Neural progenitor cell (in vitro differentiated cells): ENCODE measurements around the gene CHRNE. TPM values are rescaled to one million over a fixed set of nuclear protein-coding genes. Genes with fewer than 3 reads are reported as not detected.

Experiments used
- DNase-seq: peaks from one replicate; pipeline ENCODE4 v3.0.0-alpha.2; 2016; ENCODE audit warnings: low spot score
- H2AFZ ChIP-seq: fragments of 200-600 bp; sonication (generic); replicated peaks from 2 replicates; pipeline ENCODE4 v1.6.1; 2016; ENCODE audit warnings: antibody characterized with exemption
- H3F3A ChIP-seq: fragments of 200-600 bp; sonication (generic); 2 replicates; pipeline ENCODE4 v1.6.1; 2016; ENCODE audit warnings: antibody characterized with exemption, low read depth
- H3K27ac ChIP-seq: fragments of 200-600 bp; sonication (generic); 2 replicates; pipeline ENCODE4 v1.5.1; 2016; ENCODE audit warnings: mild to moderate bottlenecking
- H3K27me3 ChIP-seq: fragments of 200-600 bp; sonication (generic); 2 replicates; pipeline ENCODE4 v1.6.1; 2016; ENCODE audit warnings: mild to moderate bottlenecking, moderate library complexity
- H3K36me3 ChIP-seq: fragments of 200-600 bp; sonication (generic); 2 replicates; pipeline ENCODE4 v1.5.1; 2016
- H3K4me1 ChIP-seq: fragments of 200-600 bp; sonication (generic); 2 replicates; pipeline ENCODE4 v1.6.1; 2016; ENCODE audit warnings: mixed run types
- H3K4me2 ChIP-seq: fragments of 200-600 bp; sonication (generic); 2 replicates; pipeline ENCODE4 v1.6.1; 2016
- H3K4me3 ChIP-seq: fragments of 200-600 bp; sonication (generic); 2 replicates; pipeline ENCODE4 v1.5.1; 2016
- H3K79me2 ChIP-seq: fragments of 200-600 bp; sonication (generic); 2 replicates; pipeline ENCODE4 v1.6.1; 2016; ENCODE audit warnings: low read depth
- H3K9ac ChIP-seq: fragments of 200-600 bp; sonication (generic); 2 replicates; pipeline ENCODE4 v1.6.1; 2016
- H3K9me3 ChIP-seq: fragments of 200-600 bp; sonication (generic); 2 replicates; pipeline ENCODE4 v1.5.1; 2016; ENCODE audit warnings: low read depth
- H4K20me1 ChIP-seq: fragments of 200-600 bp; sonication (generic); 2 replicates; pipeline ENCODE4 v1.6.1; 2016; ENCODE audit warnings: low read depth
- H3K27ac Mint-ChIP-seq: 3 replicates; pipeline ENCODE4 v1.8.0; 2021; ENCODE audit warnings: mixed read lengths
- H3K27me3 Mint-ChIP-seq: 2 replicates; pipeline ENCODE4 v1.8.0; 2022; ENCODE audit warnings: low read depth, mild to moderate bottlenecking, inconsistent platforms, moderate library complexity, mixed read lengths; ENCODE audit not compliant: insufficient read depth
- H3K36me3 Mint-ChIP-seq: 3 replicates; pipeline ENCODE4 v1.8.0; 2021; ENCODE audit warnings: mixed read lengths
- H3K4me1 Mint-ChIP-seq: 3 replicates; pipeline ENCODE4 v1.8.0; 2021; ENCODE audit warnings: mixed read lengths
- H3K4me3 Mint-ChIP-seq: 3 replicates; pipeline ENCODE4 v1.8.0; 2021; ENCODE audit warnings: mild to moderate bottlenecking, moderate library complexity, mixed read lengths
- H3K9me3 Mint-ChIP-seq: 3 replicates; pipeline ENCODE4 v1.8.0; 2020; ENCODE audit warnings: mixed read lengths
- EZH2 ChIP-seq: fragments of 200-600 bp; sonication (generic); IDR thresholded peaks from 2 replicates; pipeline ENCODE4 v1.6.1; 2017; ENCODE audit warnings: antibody characterized with exemption, mild to moderate bottlenecking, moderate library complexity
- EZH2phosphoT487 ChIP-seq: fragments of 200-600 bp; sonication (generic); IDR thresholded peaks from 2 replicates; pipeline ENCODE4 v1.6.1; 2017; ENCODE audit warnings: antibody characterized with exemption
- total RNA-seq: library from RNA; depleted of rRNA; stranded (reverse); fragments of >200 nt; gene quantifications from 2 replicates; pipeline ENCODE4 v1.2.3, GENCODE V29; 2015; ENCODE audit warnings: low replicate concordance
- TF ChIP-seq, protein P1 (sequence below): fragments of 200-600 bp; sonication (generic); IDR thresholded peaks from 2 replicates; pipeline ENCODE4 v1.5.1; 2017; ENCODE audit warnings: antibody characterized with exemption, mild to moderate bottlenecking

The CHRNE gene
- total RNA-seq, 1 donor from 2014 or later, result not detected

DNA sequence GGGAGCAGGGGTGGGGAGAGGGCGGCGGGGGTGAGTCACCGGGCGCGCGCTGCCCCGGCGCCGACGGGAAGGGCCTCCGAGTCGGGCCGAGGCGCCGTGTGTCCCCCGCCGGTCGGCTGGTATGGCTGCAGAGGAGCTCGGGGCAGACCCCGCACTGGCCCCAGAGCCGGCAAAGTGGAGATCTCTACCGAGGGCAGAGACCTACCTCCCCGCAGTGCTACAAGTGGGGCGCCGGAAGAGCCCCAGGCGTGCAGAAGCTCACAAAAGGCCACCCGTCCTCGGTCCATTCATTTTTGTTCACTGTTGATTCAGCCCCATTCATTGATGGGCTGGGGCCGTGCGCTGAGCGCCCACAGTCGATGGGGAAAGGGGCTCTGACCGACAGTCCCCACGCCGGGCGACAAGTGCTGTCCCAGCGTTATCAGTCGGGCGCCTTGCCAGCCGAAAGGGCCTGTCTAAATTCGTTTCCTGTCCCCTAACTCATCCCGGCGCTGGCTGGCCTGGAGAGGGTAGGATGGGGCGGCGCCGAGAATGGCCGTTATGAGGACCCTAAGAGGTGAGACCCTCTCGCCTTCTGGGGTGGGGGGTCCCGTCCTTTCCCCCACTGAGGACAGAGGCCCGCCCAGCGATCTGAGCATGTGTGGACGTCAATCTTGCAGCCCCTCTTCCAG, 47.3 kb upstream of the CHRNE start:
- H3K79me2 ChIP-seq, result peaks cover 38% of the 10 kb centered on the region
- H3K36me3 ChIP-seq, result no peaks in the 10 kb centered on the region
- H3K4me2 ChIP-seq, result peak overlapping the region; percentile 87
- H3K27me3 ChIP-seq, result no peaks in the 10 kb centered on the region
- H2AFZ ChIP-seq, result no peak overlapping the region
- H3K9me3 ChIP-seq, result no peaks in the 10 kb centered on the region
- peaks cover 26% of the 10 kb centered on the region for H4K20me1 ChIP-seq
- peak overlapping the region; percentile 85 for H3K4me3 Mint-ChIP-seq
- H3K27ac Mint-ChIP-seq, result peak overlapping the region; percentile 96
- peaks cover 67% of the 10 kb centered on the region for H3F3A ChIP-seq
- peak overlapping the region; percentile 85 for H3K27ac ChIP-seq
- H3K9ac ChIP-seq, result no peak overlapping the region
- peaks cover 22% of the 10 kb centered on the region for H3K4me1 ChIP-seq
- H3K4me3 ChIP-seq, result peak overlapping the region; percentile 77
- peak; percentile 72 for DNase-seq
- H3K9me3 Mint-ChIP-seq, result no peaks in the 10 kb centered on the region
- peaks cover 11% of the 10 kb centered on the region for H3K27me3 Mint-ChIP-seq
- H3K36me3 Mint-ChIP-seq, result peaks cover 15% of the 10 kb centered on the region
- peaks cover 43% of the 10 kb centered on the region for H3K4me1 Mint-ChIP-seq
- no peak for TF ChIP-seq EZH2
- TF ChIP-seq, protein P1, sequence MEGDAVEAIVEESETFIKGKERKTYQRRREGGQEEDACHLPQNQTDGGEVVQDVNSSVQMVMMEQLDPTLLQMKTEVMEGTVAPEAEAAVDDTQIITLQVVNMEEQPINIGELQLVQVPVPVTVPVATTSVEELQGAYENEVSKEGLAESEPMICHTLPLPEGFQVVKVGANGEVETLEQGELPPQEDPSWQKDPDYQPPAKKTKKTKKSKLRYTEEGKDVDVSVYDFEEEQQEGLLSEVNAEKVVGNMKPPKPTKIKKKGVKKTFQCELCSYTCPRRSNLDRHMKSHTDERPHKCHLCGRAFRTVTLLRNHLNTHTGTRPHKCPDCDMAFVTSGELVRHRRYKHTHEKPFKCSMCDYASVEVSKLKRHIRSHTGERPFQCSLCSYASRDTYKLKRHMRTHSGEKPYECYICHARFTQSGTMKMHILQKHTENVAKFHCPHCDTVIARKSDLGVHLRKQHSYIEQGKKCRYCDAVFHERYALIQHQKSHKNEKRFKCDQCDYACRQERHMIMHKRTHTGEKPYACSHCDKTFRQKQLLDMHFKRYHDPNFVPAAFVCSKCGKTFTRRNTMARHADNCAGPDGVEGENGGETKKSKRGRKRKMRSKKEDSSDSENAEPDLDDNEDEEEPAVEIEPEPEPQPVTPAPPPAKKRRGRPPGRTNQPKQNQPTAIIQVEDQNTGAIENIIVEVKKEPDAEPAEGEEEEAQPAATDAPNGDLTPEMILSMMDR, result no peak
- TF ChIP-seq EZH2phosphoT487, result no peak

GRCh38 chr17:4949321-4950074, 46.6 kb upstream of the CHRNE start:
- Mint-ChIP-seq H3K36me3 (peaks cover 16% of the 10 kb centered on the region), H3K4me1 (peaks cover 46% of the 10 kb centered on the region), H3K9me3 (no peaks in the 10 kb centered on the region), H3K27ac (peak overlapping the region; percentile 72), H3K4me3 (peak overlapping the region; percentile 93), H3K27me3 (peaks cover 12% of the 10 kb centered on the region)
- H3K4me3 ChIP-seq, result peak overlapping the region; percentile 77
- no peak overlapping the region for H2AFZ ChIP-seq
- TF ChIP-seq EZH2phosphoT487 (no peak), EZH2 (no peak)
- TF ChIP-seq, protein P1, result no peak
- peak overlapping the region; percentile 87 for H3K4me2 ChIP-seq
- H3K9ac ChIP-seq, result no peak overlapping the region
- peak overlapping the region; percentile 85 for H3K27ac ChIP-seq
- peaks cover 45% of the 10 kb centered on the region for H3K79me2 ChIP-seq
- H3K36me3 ChIP-seq, result no peaks in the 10 kb centered on the region
- H4K20me1 ChIP-seq, result peaks cover 33% of the 10 kb centered on the region
- peak; percentile 88 for DNase-seq
- peaks cover 75% of the 10 kb centered on the region for H3F3A ChIP-seq
- H3K9me3 ChIP-seq, result no peaks in the 10 kb centered on the region
- H3K4me1 ChIP-seq, result peaks cover 22% of the 10 kb centered on the region
- no peaks in the 10 kb centered on the region for H3K27me3 ChIP-seq

DNA sequence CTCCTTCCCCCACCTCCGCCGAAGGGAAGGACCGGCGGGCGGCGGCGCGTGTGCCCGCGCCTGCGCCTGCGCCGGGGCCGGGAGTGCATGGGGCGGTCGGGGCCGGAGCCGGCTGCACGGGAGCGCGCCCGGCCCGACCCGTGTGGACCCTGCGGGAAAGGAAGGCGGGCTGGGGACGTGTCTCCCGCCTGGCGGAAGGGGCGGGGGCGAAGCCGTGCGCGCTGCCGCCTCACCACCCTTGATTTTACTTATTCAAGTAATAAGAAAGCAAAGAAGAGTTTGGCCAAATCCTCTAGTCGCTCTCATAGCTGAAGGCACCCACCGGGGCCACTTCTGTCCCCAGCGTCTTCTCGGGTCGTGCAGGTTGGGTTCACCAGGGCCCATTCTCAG, 46.0 kb upstream of the CHRNE start:
- H2AFZ ChIP-seq, result no peak overlapping the region
- peak overlapping the region; percentile 85 for H3K27ac ChIP-seq
- peaks cover 22% of the 10 kb centered on the region for H3K4me1 ChIP-seq
- peak; percentile 95 for DNase-seq
- no peak overlapping the region for H3K9ac ChIP-seq
- H3K4me3 Mint-ChIP-seq, result peak overlapping the region; percentile 93
- H3F3A ChIP-seq, result peaks cover 80% of the 10 kb centered on the region
- H3K4me2 ChIP-seq, result peak overlapping the region; percentile 87
- TF ChIP-seq EZH2phosphoT487 (no peak), EZH2 (no peak)
- TF ChIP-seq, protein P1, result no peak
- H3K27me3 ChIP-seq, result no peaks in the 10 kb centered on the region
- H3K9me3 Mint-ChIP-seq, result no peaks in the 10 kb centered on the region
- H3K27ac Mint-ChIP-seq, result peak overlapping the region; percentile 72
- H3K79me2 ChIP-seq, result peaks cover 50% of the 10 kb centered on the region
- peak overlapping the region; percentile 77 for H3K4me3 ChIP-seq
- no peaks in the 10 kb centered on the region for H3K9me3 ChIP-seq
- H4K20me1 ChIP-seq, result peaks cover 34% of the 10 kb centered on the region
- peaks cover 15% of the 10 kb centered on the region for H3K27me3 Mint-ChIP-seq
- H3K4me1 Mint-ChIP-seq, result peaks cover 45% of the 10 kb centered on the region
- H3K36me3 Mint-ChIP-seq, result peaks cover 19% of the 10 kb centered on the region
- no peaks in the 10 kb centered on the region for H3K36me3 ChIP-seq
